ENCODE data around the gene PLEKHD1. TPM values are rescaled to one million over a fixed set of nuclear protein-coding genes. Genes with fewer than 3 reads are reported as not detected.

The PLEKHD1 gene
- total and polyA plus RNA-seq, 9 of the 15 experiments (the other 6 are each of a cell fraction or from before 2014, with no cell fraction given): not detected

DNA sequence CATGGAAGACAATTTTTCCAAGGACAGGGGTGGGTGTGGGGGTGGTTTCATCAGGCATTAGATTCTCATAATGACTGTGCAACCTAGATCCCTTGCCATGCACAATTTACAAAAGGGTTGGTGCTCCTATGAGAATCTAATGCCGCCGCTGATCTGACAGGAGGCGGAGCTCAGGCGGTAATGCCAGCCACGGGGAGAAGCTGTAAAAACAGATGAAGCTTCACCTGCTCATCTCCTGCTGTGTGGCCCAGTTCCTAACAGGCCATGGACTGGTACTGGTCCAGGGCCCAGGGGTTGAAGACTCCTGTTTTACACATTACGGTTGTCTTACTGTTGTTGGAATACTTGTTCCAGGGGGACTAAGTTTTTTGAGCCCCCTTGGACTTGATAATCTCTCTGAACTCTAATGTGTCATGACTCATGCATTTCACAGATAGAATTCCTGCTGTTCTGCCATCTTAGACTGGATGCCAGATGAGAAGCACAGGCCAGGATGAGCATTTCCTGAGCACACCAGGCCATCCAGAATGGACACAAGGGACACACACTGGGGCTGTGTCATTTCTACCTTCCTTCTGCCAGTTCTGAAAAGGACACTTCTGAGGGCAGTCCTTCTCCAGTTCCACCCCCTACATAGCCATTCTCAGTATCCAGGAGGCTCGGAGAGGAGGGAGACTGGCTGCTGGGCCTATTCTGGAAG, 5.8 kb downstream of the PLEKHD1 start:
- no peak overlapping the region for H3K4me2 ChIP-seq (ENCODE audit: insufficient read depth, low read length)
- DNase-seq (ENCODE audit: extremely low read depth in 1 of 4, low spot score in 3 of 4) (no peak), FAIRE-seq (no peak), ATAC-seq (no peak)
- intact Hi-C loops (cut with micrococcal nuclease) (no loop called here), in situ Hi-C loops (cut with MboI) (no loop called here)
- CTCF ChIA-PET (ENCODE audit: low intra/inter-chr PET ratio): no interaction called here
- POLR2A ChIA-PET: no interaction called here
- no peaks in the 10 kb centered on the region for H3K36me3 ChIP-seq (ENCODE audit: control insufficient read depth, insufficient read depth, low read length)
- H3K4me1 ChIP-seq (replicated peaks in 1 of 2; ENCODE audit: control insufficient read depth in 2 of 2, insufficient read depth in 2 of 2, low read length in 2 of 2): no peaks in the 10 kb centered on the region
- H2AFZ ChIP-seq (ENCODE audit: low read depth, low read length): no peak overlapping the region
- peaks cover 0 to 12% of the 10 kb centered on the region in 2 experiments; a peak in 4 of 5 replicates for H3K27me3 ChIP-seq (ENCODE audit: control insufficient read depth in 2 of 2, insufficient read depth in 2 of 2, low read length in 2 of 2)
- BruUV-seq (replicated peaks): no TSS peak
- no peaks in the 10 kb centered on the region for H3K9me1 ChIP-seq (ENCODE audit: control insufficient read depth, insufficient read depth, low read length)
- no peaks in the 10 kb centered on the region for H4K20me1 ChIP-seq (replicated peaks; ENCODE audit: control insufficient read depth, insufficient read depth, low read length)
- H3K9ac ChIP-seq (ENCODE audit: insufficient read depth in 1 of 2, low read depth in 2 of 2, low read length in 2 of 2): no peak overlapping the region
- H3K9me3 ChIP-seq (replicated peaks; ENCODE audit: control insufficient read depth, insufficient read depth, low read depth, low read length): no peaks in the 10 kb centered on the region
- 1% methylated on average over 7 of the region's 7 CpGs for WGBS (ENCODE audit: insufficient coverage, low coverage, missing lambda C conversion rate)
- H3K4me3 ChIP-seq: no peak overlapping the region
- no peaks in the 10 kb centered on the region for H3K79me2 ChIP-seq (ENCODE audit: control insufficient read depth, insufficient read depth, low read length)
- H3K27ac ChIP-seq (ENCODE audit: extremely low read depth, low read depth, low read length): no peak overlapping the region
- TF ChIP-seq U2AF1 (optimal IDR thresholded peaks at IDR 0.05; ENCODE audit: low read depth, low read length) (no peak), NEUROD1 (IDR thresholded peaks at IDR 0.05; ENCODE audit: borderline replicate concordance, low read depth, low read length, partially characterized antibody) (no peak), SNRNP70 (optimal IDR thresholded peaks at IDR 0.05; ENCODE audit: low read depth, low read length) (no peak), SPI1 (IDR thresholded peaks at IDR 0.05; ENCODE audit: borderline replicate concordance, low read depth, low read length) (no peak), POLR2H (tag; IDR thresholded peaks at IDR 0.05; ENCODE audit: low read depth) (no peak)
- TF ChIP-seq, protein P1, sequence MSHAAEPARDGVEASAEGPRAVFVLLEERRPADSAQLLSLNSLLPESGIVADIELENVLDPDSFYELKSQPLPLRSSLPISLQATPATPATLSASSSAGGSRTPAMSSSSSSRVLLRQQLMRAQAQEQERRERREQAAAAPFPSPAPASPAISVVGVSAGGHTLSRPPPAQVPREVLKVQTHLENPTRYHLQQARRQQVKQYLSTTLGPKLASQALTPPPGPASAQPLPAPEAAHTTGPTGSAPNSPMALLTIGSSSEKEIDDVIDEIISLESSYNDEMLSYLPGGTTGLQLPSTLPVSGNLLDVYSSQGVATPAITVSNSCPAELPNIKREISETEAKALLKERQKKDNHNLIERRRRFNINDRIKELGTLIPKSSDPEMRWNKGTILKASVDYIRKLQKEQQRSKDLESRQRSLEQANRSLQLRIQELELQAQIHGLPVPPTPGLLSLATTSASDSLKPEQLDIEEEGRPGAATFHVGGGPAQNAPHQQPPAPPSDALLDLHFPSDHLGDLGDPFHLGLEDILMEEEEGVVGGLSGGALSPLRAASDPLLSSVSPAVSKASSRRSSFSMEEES (CRISPR knock-in tag; IDR thresholded peaks at IDR 0.05): no peak
- TF ChIP-seq, protein P2, sequence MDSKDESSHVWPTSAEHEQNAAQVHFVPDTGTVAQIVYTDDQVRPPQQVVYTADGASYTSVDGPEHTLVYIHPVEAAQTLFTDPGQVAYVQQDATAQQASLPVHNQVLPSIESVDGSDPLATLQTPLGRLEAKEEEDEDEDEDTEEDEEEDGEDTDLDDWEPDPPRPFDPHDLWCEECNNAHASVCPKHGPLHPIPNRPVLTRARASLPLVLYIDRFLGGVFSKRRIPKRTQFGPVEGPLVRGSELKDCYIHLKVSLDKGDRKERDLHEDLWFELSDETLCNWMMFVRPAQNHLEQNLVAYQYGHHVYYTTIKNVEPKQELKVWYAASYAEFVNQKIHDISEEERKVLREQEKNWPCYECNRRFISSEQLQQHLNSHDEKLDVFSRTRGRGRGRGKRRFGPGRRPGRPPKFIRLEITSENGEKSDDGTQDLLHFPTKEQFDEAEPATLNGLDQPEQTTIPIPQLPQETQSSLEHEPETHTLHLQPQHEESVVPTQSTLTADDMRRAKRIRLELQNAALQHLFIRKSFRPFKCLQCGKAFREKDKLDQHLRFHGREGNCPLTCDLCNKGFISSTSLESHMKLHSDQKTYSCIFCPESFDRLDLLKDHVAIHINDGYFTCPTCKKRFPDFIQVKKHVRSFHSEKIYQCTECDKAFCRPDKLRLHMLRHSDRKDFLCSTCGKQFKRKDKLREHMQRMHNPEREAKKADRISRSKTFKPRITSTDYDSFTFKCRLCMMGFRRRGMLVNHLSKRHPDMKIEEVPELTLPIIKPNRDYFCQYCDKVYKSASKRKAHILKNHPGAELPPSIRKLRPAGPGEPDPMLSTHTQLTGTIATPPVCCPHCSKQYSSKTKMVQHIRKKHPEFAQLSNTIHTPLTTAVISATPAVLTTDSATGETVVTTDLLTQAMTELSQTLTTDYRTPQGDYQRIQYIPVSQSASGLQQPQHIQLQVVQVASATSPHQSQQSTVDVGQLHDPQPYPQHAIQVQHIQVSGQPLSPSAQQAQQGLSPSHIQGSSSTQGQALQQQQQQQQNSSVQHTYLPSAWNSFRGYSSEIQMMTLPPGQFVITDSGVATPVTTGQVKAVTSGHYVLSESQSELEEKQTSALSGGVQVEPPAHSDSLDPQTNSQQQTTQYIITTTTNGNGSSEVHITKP (IDR thresholded peaks at IDR 0.05; ENCODE audit: partially characterized antibody): no peak
- TF ChIP-seq, protein P3, sequence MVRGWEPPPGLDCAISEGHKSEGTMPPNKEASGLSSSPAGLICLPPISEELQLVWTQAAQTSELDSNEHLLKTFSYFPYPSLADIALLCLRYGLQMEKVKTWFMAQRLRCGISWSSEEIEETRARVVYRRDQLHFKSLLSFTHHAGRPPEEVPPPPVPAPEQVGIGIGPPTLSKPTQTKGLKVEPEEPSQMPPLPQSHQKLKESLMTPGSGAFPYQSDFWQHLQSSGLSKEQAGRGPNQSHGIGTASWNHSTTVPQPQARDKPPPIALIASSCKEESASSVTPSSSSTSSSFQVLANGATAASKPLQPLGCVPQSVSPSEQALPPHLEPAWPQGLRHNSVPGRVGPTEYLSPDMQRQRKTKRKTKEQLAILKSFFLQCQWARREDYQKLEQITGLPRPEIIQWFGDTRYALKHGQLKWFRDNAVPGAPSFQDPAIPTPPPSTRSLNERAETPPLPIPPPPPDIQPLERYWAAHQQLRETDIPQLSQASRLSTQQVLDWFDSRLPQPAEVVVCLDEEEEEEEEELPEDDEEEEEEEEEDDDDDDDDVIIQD (CRISPR knock-in tag; IDR thresholded peaks at IDR 0.05): no peak

All from K562 (cell line).